Stimulated activated CD8-positive, alpha-beta memory T cell treated with anti-CD3 and anti-CD28 coated beads, Interleukin-4, amount 100 ng/mL, for 1 hour (primary cell): Measurements from ENCODE around the gene OR52A1.
"Not testable (repeated sequence)": the region's sequence is repeated elsewhere in the genome, so short reads cannot be mapped to it uniquely, and the experiment has no call there.

Experiments
- DNase-seq, 2 donors: peaks; one replicate each; pipeline ENCODE4 v3.0.0-alpha.2; 2020; ENCODE audit warnings: low read depth in 2 of 2, low spot score in 1 of 2

The OR52A1 gene

DNA sequence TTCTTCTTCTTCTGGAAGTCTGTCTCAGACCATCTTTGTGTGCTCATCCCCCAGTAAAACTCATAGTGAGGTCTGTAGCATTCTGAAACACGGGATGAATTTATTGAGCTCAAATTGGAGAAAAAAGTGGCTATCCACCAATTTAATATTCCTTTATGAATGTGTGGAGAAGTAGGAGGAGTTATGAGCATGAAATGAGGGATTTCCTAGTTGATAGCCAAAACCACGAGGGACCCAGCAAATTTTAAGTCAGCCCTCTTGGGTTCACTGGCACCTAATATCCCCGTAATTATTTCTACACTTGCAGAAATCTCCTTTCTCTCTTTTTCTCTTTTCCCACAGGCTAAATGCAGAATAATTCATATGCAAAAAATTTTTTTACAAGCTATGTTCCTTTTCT, at the start of gene OR52A1:
OR52A1 (minus strand) TSS at position 101 of the 400 bp plus-strand sequence. CDS start 2,388 bp downstream, outside the sequence.
- DNase-seq, result no peak

DNA sequence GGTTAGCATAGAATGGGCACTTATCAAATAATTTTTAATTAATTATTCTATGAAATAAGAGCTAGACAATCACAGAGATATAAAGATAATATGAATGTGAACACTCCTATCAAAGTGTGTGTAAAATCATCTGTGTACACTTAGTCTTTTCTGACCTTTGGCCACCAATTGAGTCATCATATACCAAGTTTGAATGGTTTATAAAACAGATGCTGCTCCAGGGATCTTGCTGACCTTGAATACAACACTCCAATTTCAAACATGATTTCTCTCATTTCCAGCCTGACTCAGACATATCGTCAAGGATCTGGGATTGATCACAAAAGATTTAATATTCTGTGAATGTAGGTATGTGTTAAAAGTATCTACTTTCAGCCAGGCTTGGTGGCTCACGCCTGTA, 48.8 kb upstream of the OR52A1 start:
- no peak for DNase-seq

DNA sequence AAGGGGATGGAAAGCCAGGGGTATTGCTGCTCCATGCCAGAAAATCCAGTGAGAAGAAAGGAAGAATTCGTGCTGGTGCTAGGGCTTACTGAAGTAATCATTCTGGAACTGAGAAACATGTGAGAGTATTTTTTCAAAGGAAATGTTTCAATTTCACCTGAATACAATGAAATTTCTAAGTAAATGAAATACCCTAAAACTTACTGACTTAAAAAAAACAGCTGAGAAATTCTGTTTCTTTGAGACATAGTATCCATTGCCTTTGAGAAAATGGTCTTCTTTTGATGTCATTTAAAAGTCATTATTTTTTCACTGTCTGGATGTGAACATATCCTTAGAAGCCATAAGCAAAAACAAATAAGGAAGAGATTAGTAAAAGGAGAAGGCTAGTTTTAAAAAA, 46.0 kb upstream of the OR52A1 start, which contains the start of gene OR51V1:
OR51V1 (minus strand) TSS at position 101 of the 400 bp plus-strand sequence; CDS start at position 101, 0 bp downstream.
- DNase-seq, result no peak

DNA sequence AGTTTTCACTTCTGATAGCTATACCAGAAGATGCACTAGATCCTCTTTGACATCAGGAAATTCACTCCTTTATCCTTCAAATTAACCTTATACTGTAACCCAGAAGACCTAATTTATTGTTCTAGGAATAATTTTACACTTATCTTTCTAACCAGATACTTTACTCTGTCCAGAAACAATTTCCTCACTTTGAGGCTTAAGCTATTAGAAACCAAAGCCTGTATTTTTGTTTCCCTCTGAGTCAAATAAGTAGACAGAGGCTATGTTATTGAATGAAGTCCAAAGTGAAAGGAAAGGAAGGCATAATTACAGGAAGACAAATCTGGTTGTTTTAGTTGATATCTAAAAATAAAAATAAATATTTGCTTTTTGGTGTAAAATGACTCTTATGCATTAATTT, 43.7 kb upstream of the OR52A1 start:
- DNase-seq, result no peak

DNA sequence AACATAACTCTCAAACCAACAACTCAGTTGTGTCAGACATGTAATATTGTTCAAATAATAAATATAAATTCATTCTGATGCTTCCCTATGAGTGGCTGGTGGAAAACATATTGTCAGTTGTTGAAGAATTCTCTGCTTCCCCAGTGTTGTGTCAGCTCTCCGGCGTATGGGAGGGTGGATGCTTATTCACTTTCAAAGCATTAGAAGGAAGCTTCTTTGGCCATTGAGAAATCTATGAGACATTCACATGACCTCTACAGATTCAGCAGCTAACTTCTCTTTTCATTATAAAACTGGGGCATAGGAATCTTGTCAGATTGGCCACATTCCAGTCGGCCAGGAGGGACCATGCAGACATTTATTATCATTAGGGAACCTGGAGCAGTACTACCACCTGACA, 43.0 kb upstream of the OR52A1 start:
- DNase-seq, result no peak

DNA sequence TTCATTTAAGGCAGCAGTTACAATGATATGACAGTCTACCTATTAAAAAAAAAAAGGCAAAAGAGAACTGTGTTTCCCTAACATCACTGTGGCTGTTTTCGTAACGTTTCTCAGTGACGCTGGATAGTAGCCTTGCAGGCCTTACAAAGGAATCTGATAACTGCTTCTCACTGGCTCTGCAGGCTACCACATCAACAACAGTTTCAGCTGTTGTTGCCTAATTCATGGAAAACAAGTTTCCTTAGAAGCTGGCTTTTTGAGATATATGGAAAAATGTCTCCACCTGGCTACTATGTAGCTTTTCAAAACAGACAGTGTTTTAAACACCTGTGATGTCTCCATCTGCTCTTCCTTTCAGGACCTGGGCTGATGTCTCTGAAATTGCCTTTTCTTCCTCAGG, 42.2 kb upstream of the OR52A1 start:
- DNase-seq, result no peak

DNA sequence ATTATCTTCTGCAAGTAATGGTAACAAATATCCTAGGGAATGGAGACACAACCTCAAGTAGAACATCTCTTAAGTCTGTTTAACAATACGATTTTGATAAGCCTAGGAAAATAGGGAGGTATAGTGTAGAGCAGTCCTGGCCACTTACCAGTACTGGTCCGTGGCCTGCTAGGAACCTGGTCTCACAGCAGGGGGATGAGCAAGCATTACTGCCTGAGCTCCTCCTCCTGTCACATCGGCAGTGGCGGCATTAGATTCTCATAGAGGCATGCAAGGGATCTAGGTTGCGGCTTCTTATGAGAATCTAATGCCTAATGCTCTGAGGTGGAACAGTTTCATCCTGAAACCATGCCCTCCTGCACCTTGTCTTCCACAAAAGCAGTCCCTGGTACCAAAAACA, 41.5 kb upstream of the OR52A1 start:
- DNase-seq, result no peak

DNA sequence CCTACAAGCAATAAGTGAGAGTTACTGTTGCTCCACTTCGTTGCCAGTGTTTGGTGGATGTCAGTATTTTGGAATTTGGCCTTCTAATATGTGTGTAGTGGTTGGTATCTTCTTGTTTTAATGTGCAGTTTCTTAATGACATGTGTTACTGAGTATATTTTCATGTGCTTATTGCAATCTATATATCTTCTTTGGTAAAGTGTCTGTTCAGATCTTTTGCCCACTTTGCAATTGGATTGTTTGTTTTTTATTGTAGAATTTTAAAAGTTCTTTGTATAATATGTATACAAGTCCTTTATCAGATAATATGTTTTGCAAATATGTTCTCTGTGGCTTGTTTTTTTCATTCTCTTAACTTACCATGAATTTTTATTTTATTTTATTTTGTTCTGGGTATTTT, 38.2 kb upstream of the OR52A1 start:
- no peak for DNase-seq

DNA sequence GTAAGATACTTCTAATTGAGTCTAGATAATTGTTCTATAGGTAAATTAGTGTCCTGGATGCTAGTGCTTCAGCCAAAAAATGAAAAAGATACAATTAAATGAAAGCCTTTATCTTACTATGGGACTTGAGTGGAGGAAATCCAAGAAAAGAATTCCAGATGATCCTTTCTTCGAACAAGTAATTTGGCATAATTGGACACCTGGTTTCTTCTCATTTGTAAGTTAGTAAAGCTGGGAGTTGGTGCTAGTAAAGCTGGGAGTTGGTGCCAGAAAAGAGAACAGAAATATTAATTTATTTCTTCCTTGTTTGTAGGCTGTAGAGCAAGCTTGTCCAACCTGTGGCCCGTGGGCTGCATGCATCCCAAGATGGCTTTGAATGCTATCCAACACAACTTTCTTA, 33.6 kb upstream of the OR52A1 start:
- DNase-seq, result no peak

DNA sequence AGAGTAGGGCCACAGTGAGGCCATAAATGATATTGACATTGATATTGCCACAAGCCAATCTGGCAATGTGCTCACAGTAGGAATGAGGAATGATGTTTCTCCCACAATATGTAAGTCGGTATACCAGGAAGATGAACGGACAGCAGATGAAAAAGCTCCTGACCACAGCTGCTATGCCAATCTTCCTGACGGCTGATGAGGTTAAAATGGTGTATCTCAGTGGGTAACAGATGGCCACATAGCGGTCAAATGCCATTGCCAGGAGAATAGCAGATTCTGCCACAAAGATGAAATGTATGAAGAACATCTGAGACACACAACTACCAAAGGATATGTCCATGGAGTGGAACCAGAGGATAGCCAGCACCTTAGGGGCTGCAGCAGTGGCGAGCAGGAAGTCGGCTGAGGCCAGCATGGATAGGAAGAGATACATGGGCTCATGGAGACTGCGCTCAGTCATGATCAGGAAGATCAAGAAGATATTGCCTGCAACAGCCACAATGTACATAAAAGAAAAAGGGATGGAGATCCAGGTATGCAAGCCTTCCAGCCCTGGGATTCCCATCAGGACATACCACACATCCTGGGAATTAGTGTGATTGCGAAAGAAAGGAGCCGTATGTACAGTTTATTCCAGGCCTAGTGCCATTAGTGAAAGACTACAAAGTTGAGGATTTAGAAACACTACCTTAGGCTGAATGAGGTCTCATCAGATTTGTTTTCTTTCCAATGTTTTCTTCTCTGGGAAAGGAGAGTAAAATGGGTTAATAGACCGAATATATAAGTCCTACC, 23.7 kb upstream of the OR52A1 start:
- no peak for DNase-seq

DNA sequence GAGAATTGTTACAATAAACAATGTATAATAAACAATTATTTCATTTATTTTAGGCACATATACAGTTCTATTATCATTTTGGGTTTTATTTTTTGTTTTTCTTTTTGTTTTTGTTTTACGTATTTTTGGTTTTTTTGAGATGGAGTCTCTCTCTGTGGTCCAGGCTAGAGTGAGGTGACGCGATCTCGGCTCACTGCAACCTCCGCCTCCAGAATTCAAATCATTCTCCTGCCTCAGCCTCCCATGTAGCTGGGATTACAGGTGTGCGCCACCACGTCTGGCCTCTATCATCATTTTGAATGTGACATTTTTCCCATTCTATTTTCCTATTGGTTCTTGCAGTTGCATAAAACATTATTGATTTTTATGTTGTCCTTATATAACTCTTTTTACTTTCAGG, 20.4 kb upstream of the OR52A1 start:
- DNase-seq, result no peak

DNA sequence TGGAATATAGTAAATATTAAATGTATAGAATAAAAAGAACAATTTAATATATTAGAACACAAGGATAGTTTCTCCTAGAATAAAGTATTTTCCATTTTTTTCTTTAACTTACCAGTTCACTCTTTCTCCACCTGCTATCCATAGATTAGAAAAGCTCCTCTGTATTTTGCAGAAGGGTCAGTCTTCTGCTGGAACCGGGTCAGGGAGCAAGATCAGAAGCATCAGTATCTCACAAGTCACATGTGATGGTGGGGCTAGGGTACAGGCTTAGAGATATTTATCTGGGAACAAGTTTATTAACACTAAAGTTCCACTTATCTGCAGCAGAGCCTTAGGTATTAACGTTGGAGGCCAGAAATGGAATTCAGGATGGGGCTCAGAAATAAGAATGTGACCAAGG, 17.3 kb upstream of the OR52A1 start:
- DNase-seq, result no peak

DNA sequence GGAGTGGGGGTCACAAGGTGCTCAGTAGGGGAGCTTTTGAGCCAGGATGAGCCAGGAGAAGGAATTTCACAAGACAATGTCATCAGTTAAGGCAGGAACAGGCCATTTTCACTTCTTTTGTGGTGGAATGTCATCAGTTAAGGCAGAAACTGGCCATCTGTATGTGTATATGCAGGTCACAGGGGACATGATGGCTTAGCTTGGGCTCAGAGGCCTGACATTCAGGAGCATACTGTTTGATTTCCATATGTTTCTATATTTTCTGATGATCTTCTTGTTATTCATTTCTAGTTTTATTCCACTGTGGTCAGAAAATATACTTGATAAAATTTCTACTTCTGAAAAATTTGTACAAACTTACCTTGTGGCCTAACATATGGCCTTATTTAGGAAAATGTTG, 11.3 kb upstream of the OR52A1 start:
- not testable (repeated sequence) for DNase-seq

DNA sequence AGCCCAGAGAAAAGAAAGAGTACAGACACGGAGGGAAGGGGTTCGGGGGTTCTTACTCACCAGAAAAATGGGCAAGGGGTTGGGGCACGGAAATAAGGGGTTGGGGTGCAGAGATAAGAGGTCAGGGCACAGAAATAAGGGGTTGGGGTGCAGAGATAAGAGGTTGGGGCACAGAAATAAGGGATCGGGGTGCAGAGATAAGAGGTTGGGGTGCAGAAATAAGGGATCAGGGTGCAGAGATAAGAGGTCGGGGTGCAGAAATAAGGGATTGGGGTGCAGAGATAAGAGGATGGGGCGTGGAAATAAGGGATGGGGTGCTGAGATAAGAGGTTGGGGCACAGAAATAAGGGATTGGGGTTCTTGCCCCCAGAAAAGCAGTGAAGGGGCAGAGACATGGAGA, 10.2 kb upstream of the OR52A1 start:
- not testable (repeated sequence) for DNase-seq

DNA sequence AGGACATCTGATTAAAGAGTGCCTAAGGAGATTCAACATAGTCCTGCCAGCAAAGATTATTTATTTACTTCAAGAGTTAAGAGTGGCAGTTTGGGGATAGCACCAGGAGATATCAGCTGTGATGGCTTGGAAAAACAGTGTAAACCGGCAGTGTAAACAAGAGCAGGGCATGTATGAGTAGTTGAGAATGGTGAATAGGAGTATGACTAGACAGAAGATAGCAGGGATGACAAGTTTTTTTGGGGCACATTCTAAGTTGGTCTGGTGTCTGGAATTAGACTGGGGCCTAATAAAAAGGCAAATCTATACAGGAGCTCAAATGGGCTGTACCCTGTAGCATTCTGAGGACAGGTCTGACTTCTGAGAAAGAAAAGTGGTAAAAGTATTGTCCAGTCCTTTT, 6.5 kb upstream of the OR52A1 start:
- DNase-seq, result not testable (repeated sequence)

DNA sequence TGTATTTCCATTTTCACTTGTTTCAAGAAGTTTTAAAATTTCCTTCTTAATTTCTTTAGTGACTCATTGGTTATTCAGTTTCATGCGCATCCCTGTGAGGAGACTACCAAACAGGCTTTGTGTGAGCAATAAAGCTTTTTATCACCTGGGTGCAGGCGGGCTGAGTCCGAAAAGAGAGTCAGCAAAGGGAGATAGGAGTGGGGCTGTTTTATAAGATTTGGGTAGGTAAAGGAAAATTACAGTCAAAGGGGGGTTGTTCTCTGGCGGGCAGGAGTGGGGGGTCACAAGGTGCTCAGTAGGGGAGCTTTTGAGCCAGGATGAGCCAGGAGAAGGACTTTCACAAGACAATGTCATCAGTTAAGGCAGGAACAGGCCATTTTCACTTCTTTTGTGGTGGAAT, 5.7 kb upstream of the OR52A1 start:
- DNase-seq, result not testable (repeated sequence)

DNA sequence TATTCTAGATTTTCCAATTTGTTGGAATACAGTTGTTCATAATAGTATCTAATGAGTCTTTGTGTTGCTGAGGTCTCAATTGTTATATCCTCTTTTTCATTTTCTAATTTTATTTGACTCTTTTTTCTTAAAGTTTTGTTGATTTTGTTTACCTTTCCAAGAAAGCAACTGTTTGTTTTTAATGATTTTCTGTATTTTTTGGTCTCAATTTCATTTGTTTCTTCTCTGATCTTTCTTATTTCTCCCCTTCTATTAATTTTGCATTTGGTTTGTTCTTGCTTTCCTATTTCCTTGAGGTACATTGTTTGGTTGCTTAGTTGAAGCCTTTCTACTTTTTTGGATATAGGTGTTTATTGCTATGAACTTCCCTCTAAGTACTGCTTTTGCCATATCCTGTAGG, 5.2 kb upstream of the OR52A1 start:
- DNase-seq, result no peak

DNA sequence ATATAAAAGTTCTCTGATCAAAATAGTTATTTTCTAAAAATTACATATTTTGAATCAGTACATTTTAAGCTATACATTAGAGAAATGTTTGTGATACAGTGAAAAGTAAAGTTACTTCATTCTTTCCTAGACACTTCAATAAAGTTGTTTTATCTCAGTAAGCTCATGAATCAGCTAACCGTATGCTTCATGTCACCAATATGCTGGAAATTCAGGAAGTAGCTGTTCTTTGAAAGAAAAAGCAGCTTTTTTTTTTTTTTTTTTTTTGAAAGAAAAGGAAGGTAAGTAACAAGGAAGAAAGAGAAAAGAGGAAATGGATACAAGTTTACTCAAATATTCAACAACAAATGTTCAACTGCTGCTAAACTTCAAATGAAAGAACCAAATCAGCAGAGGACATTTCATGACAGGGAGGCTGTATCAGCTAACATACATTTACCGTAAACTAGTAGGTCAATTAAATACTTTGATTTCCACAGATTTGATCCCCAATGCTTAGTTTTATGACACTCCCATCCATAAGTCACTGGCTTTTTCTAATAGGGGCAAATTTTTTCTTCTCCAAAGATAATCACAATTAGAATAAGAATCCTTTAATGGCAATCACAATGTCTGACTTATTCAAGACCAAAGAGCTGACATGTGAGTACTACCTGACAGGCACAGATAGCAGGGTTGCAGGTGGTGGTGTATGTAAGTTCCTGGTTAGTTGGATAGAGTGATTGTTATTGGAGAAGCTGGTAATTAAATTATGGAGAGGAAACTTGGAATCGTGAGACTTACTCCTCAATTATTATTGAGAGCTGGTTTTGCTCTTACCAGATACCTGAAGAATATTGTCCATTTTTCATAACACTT, 754 bp downstream of the OR52A1 start:
- DNase-seq, result no peak

DNA sequence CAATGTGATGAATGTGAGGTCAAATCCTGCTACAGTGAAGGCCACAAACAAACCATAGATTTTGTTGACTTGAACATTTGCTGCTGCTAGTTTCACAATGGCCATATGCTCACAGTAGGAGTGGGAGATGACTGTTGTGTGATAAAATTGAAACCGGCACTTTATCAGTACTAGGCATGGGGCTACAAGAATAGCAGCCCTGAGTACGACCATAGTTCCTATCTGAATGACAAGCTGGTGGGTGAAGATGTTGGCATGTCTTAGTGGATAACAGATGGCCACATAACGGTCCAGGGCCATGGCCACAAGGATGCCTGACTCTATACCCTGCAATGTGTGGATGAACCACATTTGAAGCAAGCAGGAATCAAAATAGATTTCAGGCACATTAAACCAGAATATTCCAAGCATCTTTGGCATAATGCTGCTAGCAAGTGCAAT, 2.8 kb downstream of the OR52A1 start:
- no peak for DNase-seq

DNA sequence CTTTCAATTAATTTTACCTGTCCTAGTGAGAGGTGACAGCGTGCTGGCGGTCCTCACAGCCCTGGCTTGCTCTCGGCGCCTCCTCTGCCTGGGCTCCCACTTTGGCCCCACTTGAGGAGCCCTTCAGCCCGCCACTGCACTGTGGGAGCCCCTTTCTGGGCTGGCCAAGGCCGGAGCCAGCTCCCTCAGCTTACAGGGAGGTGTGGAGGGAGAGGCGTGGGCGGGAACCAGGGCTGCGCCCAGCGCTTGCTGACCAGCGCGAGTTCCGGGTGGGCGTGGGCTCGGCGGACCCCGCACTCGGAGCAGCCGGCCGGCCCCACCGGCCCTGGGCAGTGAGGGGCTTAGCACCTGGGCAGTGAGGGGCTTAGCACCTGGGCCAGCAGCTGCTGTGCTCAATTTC, 10.4 kb downstream of the OR52A1 start:
- not testable (repeated sequence) for DNase-seq

DNA sequence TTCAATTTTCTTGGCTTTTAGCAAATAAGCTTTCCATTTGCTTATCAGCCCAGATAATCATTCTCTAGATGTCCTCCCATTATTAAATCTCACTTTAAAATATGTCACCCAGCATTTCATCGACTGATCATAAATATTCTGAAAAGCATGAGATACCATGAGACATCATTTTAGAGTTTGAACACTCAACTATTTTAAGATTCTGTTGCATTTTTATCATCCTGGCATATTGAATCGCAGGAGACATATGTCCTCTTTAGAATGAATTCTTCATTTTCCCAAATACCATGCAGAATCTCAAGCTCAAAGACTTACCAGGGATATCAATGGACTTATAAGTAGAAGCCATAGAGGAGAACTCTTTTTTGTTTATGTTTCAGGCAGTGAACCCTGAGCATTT, 16.6 kb downstream of the OR52A1 start, which contains the start of gene OR52A5:
OR52A5 (minus strand) TSS at position 361 of the 400 bp plus-strand sequence. CDS start 5,714 bp downstream, outside the sequence.
- no peak for DNase-seq

DNA sequence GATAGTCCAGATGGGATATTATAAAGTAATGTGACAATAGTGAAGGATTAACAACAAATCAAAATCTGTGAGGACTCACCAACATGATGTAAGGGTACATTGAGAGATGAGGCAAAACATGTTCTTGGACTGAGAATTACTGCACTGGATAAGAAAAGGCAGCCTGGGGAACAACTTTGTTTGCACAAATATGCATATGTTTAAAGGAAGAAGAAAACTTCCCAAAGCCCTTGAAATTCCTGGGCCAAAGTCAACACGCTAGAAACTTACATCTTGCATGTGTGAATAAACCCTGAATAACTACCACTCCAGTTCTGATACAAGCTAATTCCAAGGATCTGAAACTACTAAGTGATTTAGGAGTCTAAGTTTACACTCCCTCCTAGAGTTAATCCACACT, 17.5 kb downstream of the OR52A1 start:
- DNase-seq, result no peak
